Measurements from ENCODE around the gene HOTAIR. TPM values are rescaled to one million over a fixed set of nuclear protein-coding genes. Genes with fewer than 3 reads are reported as not detected.
A peak's percentile ranks its signal among the peaks of the same experiment; 100 is the strongest.

HOTAIR gene
- total RNA-seq, 1 experiment from 2014 or later: not detected

GRCh38 chr12:53966385-53967133 lies 8.2 kb downstream of the HOTAIR start:
- H3K4me3 Mint-ChIP-seq: peak overlapping the region in 1 of 2 experiments; percentile 59; a peak in 1 of 5 replicates
- no peak overlapping the region for H2BK120ac ChIP-seq (ENCODE audit: low read depth, low read length, poor library complexity, severe bottlenecking)
- no peak overlapping the region for H3K27ac Mint-ChIP-seq
- peaks cover 95% of the 10 kb centered on the region for H3K27me3 ChIP-seq (ENCODE audit: insufficient read depth, low read length)
- H3K4ac ChIP-seq (ENCODE audit: low read depth, low read length): no peak overlapping the region
- no peak overlapping the region for H3T11ph ChIP-seq (ENCODE audit: low read length)
- H3K27me3 Mint-ChIP-seq (ENCODE audit: low read depth): peaks cover 100% of the 10 kb centered on the region
- no peak overlapping the region for H3K27ac ChIP-seq (ENCODE audit: insufficient read length, low read depth, low read length)
- DNase-seq: no peak
- H3K4me1 ChIP-seq (ENCODE audit: insufficient read depth, low read length): no peaks in the 10 kb centered on the region
- H4K20me1 ChIP-seq (ENCODE audit: control insufficient read depth, insufficient read depth, insufficient read length): no peaks in the 10 kb centered on the region
- no peaks in the 10 kb centered on the region for H3K23me2 ChIP-seq (ENCODE audit: insufficient read length, low read depth, low read length, poor library complexity, severe bottlenecking)
- H3K18ac ChIP-seq (ENCODE audit: insufficient read length, low read depth, low read length): no peak overlapping the region
- no peak overlapping the region for H3K14ac ChIP-seq (ENCODE audit: insufficient read depth, low read length)
- no peak overlapping the region for H3K9ac ChIP-seq (ENCODE audit: extremely low read depth, insufficient read length, low read length)
- no peak overlapping the region for H2BK15ac ChIP-seq (ENCODE audit: low read depth, low read length)
- H3K79me1 ChIP-seq (ENCODE audit: insufficient read depth, low read depth, low read length, poor library complexity, severe bottlenecking): no peaks in the 10 kb centered on the region
- no CpG with 5 or more reads among the region's 36 CpGs for WGBS (ENCODE audit: extremely low coverage, insufficient read length, low lambda C conversion rate)
- H3K79me2 ChIP-seq (ENCODE audit: insufficient read depth, low read length): no peaks in the 10 kb centered on the region
- peaks cover 8 to 12% of the 10 kb centered on the region in 2 experiments; a peak in 3 of 4 replicates for H3K4me1 Mint-ChIP-seq
- H2BK5ac ChIP-seq (ENCODE audit: insufficient read length, low read length): no peak overlapping the region
- no peak overlapping the region for H2AFZ ChIP-seq (ENCODE audit: low read length)
- no peak overlapping the region for H2BK12ac ChIP-seq (ENCODE audit: insufficient read length, low read depth, low read length)
- H3K9me3 ChIP-seq (ENCODE audit: control insufficient read depth, low read depth, low read length): no peaks in the 10 kb centered on the region
- peaks cover 2 to 16% of the 10 kb centered on the region in 2 experiments; a peak in 2 of 5 replicates for H3K9me3 Mint-ChIP-seq
- TF ChIP-seq CTCF (conservative IDR thresholded peaks at IDR 0.05): no peak
- no peak overlapping the region for H2BK20ac ChIP-seq (ENCODE audit: low read depth, low read length, poor library complexity, severe bottlenecking)
- peak overlapping the region; percentile 0 for H3K4me2 ChIP-seq (ENCODE audit: insufficient read depth, insufficient read length, low read length)
- no peak overlapping the region for H2AK5ac ChIP-seq (ENCODE audit: insufficient read length, low read length)
- H4K8ac ChIP-seq (replicated peaks; ENCODE audit: insufficient read length, low read depth, low read length): no peak overlapping the region
- peaks cover 0 to 1% (median 0%) of the 10 kb centered on the region in 3 experiments; a peak in 1 of 7 replicates for H3K36me3 Mint-ChIP-seq (ENCODE audit: insufficient read depth in 1 of 3, low read depth in 3 of 3)
- no peak overlapping the region for H4K5ac ChIP-seq (ENCODE audit: insufficient read length, low read depth, low read length)
- H3K23ac ChIP-seq (ENCODE audit: insufficient read length, low read depth, low read length): no peak overlapping the region
- H3K56ac ChIP-seq (ENCODE audit: insufficient read length, low read depth, low read length): no peak overlapping the region
- H4K91ac ChIP-seq (ENCODE audit: insufficient read length, low read depth, low read length): no peak overlapping the region
